ENCODE measurements around the gene PARD6B.
"Not testable (repeated sequence)": the region's sequence is repeated elsewhere in the genome, so short reads cannot be mapped to it uniquely, and the experiment has no call there.

Gene PARD6B

GRCh38 chr20:50704514-50704913, 26.9 kb upstream of the PARD6B start:
- no peak for DNase-seq

GRCh38 chr20:50704971-50705370, 26.4 kb upstream of the PARD6B start:
- no peak for DNase-seq

GRCh38 chr20:50708845-50709635, 22.3 kb upstream of the PARD6B start:
- DNase-seq, result no peak

- no peak for DNase-seq
Measured at GRCh38 chr20:50709636-50709973, 21.8 kb upstream of the PARD6B start.

DNA sequence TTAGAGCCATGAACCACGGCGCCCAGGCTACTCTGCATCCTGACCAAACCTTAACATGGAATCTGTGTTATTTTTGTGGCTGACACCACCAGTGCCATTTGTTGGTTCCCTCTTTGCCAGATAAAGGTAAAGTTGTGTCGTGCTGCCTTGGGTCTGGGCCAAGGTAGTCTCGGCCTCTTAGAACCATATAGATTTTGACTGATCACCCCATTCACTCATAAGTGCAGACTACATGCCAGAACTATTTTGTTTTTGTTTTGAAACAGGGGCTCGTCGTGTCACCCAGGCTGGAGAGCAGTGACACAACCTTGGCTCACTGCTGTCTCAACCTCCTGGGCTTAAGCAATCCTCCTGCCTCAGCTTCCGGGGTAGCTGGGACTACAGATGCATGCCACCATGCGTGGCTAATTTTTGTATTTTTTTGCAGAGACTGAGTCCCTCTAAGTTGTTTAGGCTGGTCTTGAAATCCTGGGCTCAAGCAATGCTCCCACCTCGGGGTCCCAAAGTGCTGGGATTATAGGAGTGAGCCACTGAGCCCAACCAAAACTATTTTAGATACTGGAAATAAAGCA, 20.8 kb upstream of the PARD6B start:
- DNase-seq, result no peak

- no peak for DNase-seq
Measured at GRCh38 chr20:50711113-50711825, 20.1 kb upstream of the PARD6B start.

GRCh38 chr20:50712771-50713656, 18.4 kb upstream of the PARD6B start:
- DNase-seq, result no peak

- DNase-seq, result no peak
Measured at GRCh38 chr20:50713657-50714101, 17.7 kb upstream of the PARD6B start.

- DNase-seq, result not testable (repeated sequence)
Measured at GRCh38 chr20:50714426-50714825, 17.0 kb upstream of the PARD6B start.

- no peak for DNase-seq
Measured at GRCh38 chr20:50715694-50716093, 15.7 kb upstream of the PARD6B start.

- no peak for DNase-seq
Measured at GRCh38 chr20:50716518-50716917, 14.9 kb upstream of the PARD6B start.

DNA sequence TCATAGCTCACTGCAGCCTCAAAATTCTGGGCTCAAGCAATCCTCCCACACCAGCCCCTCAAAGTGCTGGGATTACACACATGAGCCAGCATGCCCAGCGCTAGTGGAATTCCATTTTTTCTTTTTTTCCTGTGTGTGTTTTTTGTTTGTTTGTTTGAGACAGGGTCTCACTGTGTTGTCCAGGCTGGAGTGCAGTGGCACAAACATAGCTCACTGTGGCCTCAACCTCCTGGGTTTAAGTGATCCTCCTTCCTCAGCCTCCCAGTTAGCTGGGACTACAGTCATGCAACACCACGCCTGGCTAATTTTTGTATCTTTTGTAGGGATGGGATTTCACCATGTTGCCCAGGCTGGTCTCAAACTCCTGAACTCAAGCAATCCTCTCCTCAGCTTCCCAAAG, 14.1 kb upstream of the PARD6B start:
- DNase-seq, result no peak

GRCh38 chr20:50717974-50718761, 13.2 kb upstream of the PARD6B start:
- no peak for DNase-seq

- no peak for DNase-seq
Measured at GRCh38 chr20:50719328-50719727, 12.1 kb upstream of the PARD6B start.

- no peak for DNase-seq
Measured at GRCh38 chr20:50720026-50720425, 11.4 kb upstream of the PARD6B start.

DNA sequence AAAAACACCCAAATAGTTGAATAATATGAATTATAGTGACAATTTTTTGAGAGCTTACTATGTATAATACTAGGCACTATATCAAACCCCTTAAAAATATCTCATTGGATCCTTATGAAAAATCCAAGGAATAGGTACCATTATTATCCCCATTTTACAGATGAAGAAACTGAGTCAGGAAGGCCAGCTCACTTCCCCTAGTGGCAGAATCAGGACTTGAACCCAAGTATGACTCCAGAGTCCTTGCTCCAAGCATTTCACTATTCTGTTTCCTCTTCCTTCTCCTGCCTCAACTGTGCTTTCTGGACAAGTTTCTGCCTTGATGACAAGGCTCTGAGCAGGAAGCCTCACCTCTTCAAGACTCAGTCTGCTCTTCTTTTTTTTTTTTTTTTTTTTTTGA, 10.8 kb upstream of the PARD6B start:
- no peak for DNase-seq

- DNase-seq, result no peak
Measured at GRCh38 chr20:50721881-50722281, 9.5 kb upstream of the PARD6B start.

DNA sequence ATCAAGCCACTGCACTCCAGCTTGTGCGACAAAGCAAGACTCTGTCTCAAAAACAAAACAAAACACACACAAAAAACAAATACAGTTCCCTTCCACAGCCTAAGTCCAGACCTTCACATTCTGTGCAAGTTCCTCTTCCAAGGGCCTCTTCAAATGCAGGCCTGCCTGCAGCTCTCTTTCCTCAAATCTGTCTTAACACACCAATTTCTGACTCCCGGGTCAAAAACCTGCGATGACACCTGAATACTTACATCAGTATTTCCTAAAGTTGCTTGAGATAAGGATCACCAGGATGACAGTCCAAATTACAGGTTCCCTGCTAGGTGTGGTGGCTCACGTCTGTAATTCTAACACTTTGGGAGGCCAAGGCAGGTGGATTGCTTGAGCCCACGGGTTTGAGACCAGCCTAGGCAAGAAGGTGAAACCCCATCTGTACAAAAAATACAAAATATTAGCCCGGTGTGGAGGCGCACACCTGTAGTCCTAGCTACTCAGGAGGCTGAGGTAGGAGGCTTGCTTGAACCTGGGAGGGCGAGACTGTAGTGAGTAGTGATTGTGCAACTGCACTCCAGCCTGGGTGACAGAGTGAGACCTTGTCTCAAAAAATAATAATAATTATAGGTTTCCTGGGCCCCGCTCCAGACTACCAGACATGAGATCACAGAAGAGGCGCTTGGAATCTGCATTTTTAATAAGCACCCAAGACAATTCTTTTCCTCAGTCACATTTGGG, 8.8 kb upstream of the PARD6B start:
- DNase-seq, result no peak

DNA sequence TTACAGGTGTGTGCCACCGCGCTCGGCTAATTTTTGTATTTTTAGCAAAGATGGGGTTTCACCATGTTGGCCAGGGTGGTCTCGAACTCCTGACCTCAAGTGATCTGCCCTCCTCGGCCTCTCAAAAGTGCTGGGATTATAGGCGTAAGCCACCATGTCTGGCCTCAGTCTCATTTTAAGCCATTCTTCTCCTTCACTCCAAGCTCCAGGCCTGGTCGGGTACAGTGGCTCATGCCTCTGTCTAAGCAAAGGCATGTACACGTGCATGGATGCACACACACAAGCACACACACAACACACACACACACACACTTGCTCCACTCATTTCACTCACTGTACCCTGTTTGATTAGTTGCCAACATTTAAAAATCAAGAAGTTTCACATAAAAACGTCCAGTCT, 7.7 kb upstream of the PARD6B start:
- no peak for DNase-seq

DNA sequence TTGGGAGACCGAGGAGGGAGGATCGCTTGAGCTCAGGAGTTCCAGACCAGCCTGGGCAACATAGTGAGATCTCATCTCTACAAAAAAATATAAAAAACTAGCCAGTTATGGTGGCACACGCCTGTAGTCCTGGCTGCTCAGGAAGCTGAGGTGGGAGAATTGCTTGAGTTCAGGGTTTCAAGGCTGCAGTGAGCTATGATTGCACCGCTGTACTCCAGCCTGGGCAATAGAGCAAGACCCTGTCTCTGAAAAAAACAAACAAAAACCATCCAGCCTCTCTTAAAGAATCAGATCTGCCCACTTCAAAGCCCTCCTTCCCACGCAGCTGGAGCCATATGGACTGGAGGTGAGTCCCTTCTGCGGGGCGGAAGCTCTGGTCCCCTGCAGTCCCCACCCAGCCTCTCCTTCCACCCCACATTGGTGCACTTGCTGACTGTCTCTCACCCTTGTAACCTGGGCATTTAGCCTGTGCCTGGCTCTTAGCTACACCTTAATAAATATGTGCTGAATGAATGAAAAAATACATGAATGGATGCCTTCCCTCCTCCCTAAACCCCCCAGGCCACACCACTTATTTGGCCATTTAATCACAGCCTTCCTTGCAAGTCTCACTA, 7.2 kb upstream of the PARD6B start:
- no peak for DNase-seq

Data from retina (tissue), 1 donor.